ENCODE measurements around the gene MGAT5. TPM values are rescaled to one million over a fixed set of nuclear protein-coding genes. Genes with fewer than 3 reads are reported as not detected.

MGAT5 gene
- total RNA-seq, 1 donor from 2014 or later = 58.8 TPM

GRCh38 chr2:134341476-134341875 lies 87.6 kb downstream of the MGAT5 start:
- Mint-ChIP-seq H3K27me3 (ENCODE audit: unreplicated experiment) (peaks cover 4% of the 10 kb centered on the region), H3K4me1 (ENCODE audit: low read depth, unreplicated experiment) (peaks cover 10% of the 10 kb centered on the region), H3K9me3 (ENCODE audit: unreplicated experiment) (no peaks in the 10 kb centered on the region), H3K36me3 (ENCODE audit: unreplicated experiment) (no peaks in the 10 kb centered on the region), H3K27ac (ENCODE audit: unreplicated experiment) (no peak overlapping the region), H3K4me3 (ENCODE audit: unreplicated experiment) (no peak overlapping the region)
- TF ChIP-seq, protein P1, sequence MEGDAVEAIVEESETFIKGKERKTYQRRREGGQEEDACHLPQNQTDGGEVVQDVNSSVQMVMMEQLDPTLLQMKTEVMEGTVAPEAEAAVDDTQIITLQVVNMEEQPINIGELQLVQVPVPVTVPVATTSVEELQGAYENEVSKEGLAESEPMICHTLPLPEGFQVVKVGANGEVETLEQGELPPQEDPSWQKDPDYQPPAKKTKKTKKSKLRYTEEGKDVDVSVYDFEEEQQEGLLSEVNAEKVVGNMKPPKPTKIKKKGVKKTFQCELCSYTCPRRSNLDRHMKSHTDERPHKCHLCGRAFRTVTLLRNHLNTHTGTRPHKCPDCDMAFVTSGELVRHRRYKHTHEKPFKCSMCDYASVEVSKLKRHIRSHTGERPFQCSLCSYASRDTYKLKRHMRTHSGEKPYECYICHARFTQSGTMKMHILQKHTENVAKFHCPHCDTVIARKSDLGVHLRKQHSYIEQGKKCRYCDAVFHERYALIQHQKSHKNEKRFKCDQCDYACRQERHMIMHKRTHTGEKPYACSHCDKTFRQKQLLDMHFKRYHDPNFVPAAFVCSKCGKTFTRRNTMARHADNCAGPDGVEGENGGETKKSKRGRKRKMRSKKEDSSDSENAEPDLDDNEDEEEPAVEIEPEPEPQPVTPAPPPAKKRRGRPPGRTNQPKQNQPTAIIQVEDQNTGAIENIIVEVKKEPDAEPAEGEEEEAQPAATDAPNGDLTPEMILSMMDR (IDR thresholded peaks at IDR 0.05; ENCODE audit: partially characterized antibody, unreplicated experiment) = no peak
- no peak for DNase-seq

- Mint-ChIP-seq H3K9me3 (ENCODE audit: unreplicated experiment) (no peaks in the 10 kb centered on the region), H3K4me1 (ENCODE audit: low read depth, unreplicated experiment) (peaks cover 4% of the 10 kb centered on the region), H3K36me3 (ENCODE audit: unreplicated experiment) (no peaks in the 10 kb centered on the region), H3K27ac (ENCODE audit: unreplicated experiment) (no peak overlapping the region), H3K4me3 (ENCODE audit: unreplicated experiment) (no peak overlapping the region), H3K27me3 (ENCODE audit: unreplicated experiment) (peaks cover 4% of the 10 kb centered on the region)
- TF ChIP-seq, protein P1 (IDR thresholded peaks at IDR 0.05; ENCODE audit: partially characterized antibody, unreplicated experiment) = no peak
- no peak for DNase-seq
These were observed 91.3 kb downstream of the MGAT5 start for GRCh38 chr2:134344954-134345697.

DNA sequence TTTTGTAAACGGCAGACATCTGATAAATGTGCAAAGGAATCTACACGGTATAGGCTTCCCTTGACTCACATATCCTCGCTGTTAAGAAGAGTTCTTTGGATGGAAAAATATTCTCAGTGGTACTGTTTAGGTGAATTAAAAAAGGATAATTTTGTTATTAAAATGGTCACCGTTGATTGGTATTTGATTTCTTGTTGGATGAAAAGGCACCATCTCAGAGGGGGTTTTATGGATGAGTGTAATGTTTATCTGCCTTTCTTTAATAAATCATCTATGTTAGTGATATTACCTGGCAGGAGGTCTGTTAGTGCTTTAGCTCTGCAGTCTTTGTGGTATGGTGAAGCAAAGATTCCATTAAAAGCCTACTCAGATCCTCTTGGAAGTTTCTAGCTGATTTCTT lies 92.3 kb downstream of the MGAT5 start:
- Mint-ChIP-seq H3K27ac (ENCODE audit: unreplicated experiment) (no peak overlapping the region), H3K4me3 (ENCODE audit: unreplicated experiment) (no peak overlapping the region), H3K27me3 (ENCODE audit: unreplicated experiment) (peaks cover 4% of the 10 kb centered on the region), H3K9me3 (ENCODE audit: unreplicated experiment) (no peaks in the 10 kb centered on the region), H3K36me3 (ENCODE audit: unreplicated experiment) (no peaks in the 10 kb centered on the region), H3K4me1 (ENCODE audit: low read depth, unreplicated experiment) (peaks cover 9% of the 10 kb centered on the region)
- TF ChIP-seq, protein P1 (IDR thresholded peaks at IDR 0.05; ENCODE audit: partially characterized antibody, unreplicated experiment) = no peak
- no peak for DNase-seq

DNA sequence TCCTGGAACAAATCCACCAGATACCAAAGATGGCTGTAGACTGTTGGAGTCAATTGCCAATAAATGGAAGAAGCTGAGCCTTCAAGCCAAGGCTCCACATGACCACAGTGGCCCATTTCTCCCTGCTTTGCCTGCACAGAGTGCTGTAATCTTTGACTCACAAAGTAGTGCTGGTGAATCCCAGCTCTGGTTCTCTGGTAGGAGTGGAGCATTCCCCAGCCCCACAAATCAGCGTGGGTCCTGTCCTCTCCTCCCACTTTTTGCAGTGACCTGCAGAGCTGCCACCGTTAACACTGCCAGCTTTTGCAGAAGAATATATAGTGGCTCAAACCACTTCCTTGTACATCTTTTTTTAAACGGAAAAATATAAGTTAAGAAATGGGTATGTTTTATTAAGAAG lies 93.9 kb downstream of the MGAT5 start:
- Mint-ChIP-seq H3K9me3 (ENCODE audit: unreplicated experiment) (no peaks in the 10 kb centered on the region), H3K36me3 (ENCODE audit: unreplicated experiment) (no peaks in the 10 kb centered on the region), H3K27me3 (ENCODE audit: unreplicated experiment) (peaks cover 4% of the 10 kb centered on the region), H3K4me3 (ENCODE audit: unreplicated experiment) (no peak overlapping the region), H3K4me1 (ENCODE audit: low read depth, unreplicated experiment) (peaks cover 19% of the 10 kb centered on the region), H3K27ac (ENCODE audit: unreplicated experiment) (no peak overlapping the region)
- DNase-seq = no peak
- TF ChIP-seq, protein P1 (IDR thresholded peaks at IDR 0.05; ENCODE audit: partially characterized antibody, unreplicated experiment) = no peak

- TF ChIP-seq, protein P1 (IDR thresholded peaks at IDR 0.05; ENCODE audit: partially characterized antibody, unreplicated experiment) = no peak
These were observed 94.4 kb downstream of the MGAT5 start for GRCh38 chr2:134348239-134348638.

More at GRCh38 chr2:134348239-134348638, 94.4 kb downstream of the MGAT5 start:
- H3K9me3 Mint-ChIP-seq (ENCODE audit: unreplicated experiment) = no peaks in the 10 kb centered on the region
- no peak overlapping the region for H3K4me3 Mint-ChIP-seq (ENCODE audit: unreplicated experiment)
- no peaks in the 10 kb centered on the region for H3K36me3 Mint-ChIP-seq (ENCODE audit: unreplicated experiment)
- peaks cover 4% of the 10 kb centered on the region for H3K27me3 Mint-ChIP-seq (ENCODE audit: unreplicated experiment)
- H3K27ac Mint-ChIP-seq (ENCODE audit: unreplicated experiment) = no peak overlapping the region
- DNase-seq = no peak
- H3K4me1 Mint-ChIP-seq (ENCODE audit: low read depth, unreplicated experiment) = peaks cover 19% of the 10 kb centered on the region

Data from glutamatergic neuron (in vitro differentiated cells).